Stimulated activated CD4-positive, alpha-beta T cell treated with anti-CD3 and anti-CD28 coated beads, Interleukin-4, amount 100 ng/mL, for 48 hours (primary cell): ENCODE results near the gene MYL5.
A peak's percentile ranks its signal among the peaks of the same experiment; 100 is the strongest.
"Not testable (repeated sequence)": the region's sequence is repeated elsewhere in the genome, so short reads cannot be mapped to it uniquely, and the experiment has no call there.

Source experiments
- DNase-seq, 2 donors: peaks; one replicate each; pipeline ENCODE4 v3.0.0-alpha.2; 2020; ENCODE audit warnings: low read depth in 2 of 2

The MYL5 gene

GRCh38 chr4:657834-658667 lies 16.3 kb upstream of the MYL5 start:
- no peak for DNase-seq

- no peak for DNase-seq
Measured at GRCh38 chr4:658681-659667, 15.4 kb upstream of the MYL5 start.

- no peak for DNase-seq
Measured at GRCh38 chr4:659851-660250, 14.5 kb upstream of the MYL5 start.

GRCh38 chr4:660401-660800 lies 13.9 kb upstream of the MYL5 start:
- no peak for DNase-seq

- DNase-seq: no peak
Measured at GRCh38 chr4:661231-661630, 13.1 kb upstream of the MYL5 start.

GRCh38 chr4:661881-662761 lies 12.2 kb upstream of the MYL5 start:
- no peak for DNase-seq

GRCh38 chr4:663046-663437 lies 11.3 kb upstream of the MYL5 start:
- no peak for DNase-seq

GRCh38 chr4:663438-664428 lies 10.6 kb upstream of the MYL5 start:
- DNase-seq: peak; percentile 61 to 66

GRCh38 chr4:664713-665231 lies 9.6 kb upstream of the MYL5 start:
- DNase-seq: no peak

GRCh38 chr4:665381-665750 lies 9.0 kb upstream of the MYL5 start:
- DNase-seq: no peak

- DNase-seq: no peak
Measured at GRCh38 chr4:665751-666435, 8.4 kb upstream of the MYL5 start.

- no peak for DNase-seq
Measured at GRCh38 chr4:666436-666810, 7.9 kb upstream of the MYL5 start.

GRCh38 chr4:666822-667544 lies 7.4 kb upstream of the MYL5 start:
- DNase-seq: no peak

GRCh38 chr4:667545-667925 lies 6.8 kb upstream of the MYL5 start:
- DNase-seq: no peak

- not testable (repeated sequence) for DNase-seq
Measured at GRCh38 chr4:668219-668618, 6.1 kb upstream of the MYL5 start.

GRCh38 chr4:669806-670559 lies 4.4 kb upstream of the MYL5 start:
- DNase-seq: not testable (repeated sequence)

- no peak for DNase-seq
Measured at GRCh38 chr4:671769-672168, 2.6 kb upstream of the MYL5 start.

- no peak for DNase-seq
Measured at GRCh38 chr4:673349-674091, 822 bp upstream of the MYL5 start.
